OCI-LY3 (cell line): ENCODE data around the gene TRAF3.

ENCODE experiments used
- H2AFZ ChIP-seq: fragments of 200-600, 300-600 bp; shearing (Covaris generic); 2 replicates; pipeline ENCODE4 v1.6.0; 2014; ENCODE audit warnings: antibody characterized with exemption, low read depth, low read length
- H3K27ac ChIP-seq: fragments of 200-600, 300-600 bp; sonication (generic); 2 replicates; pipeline ENCODE4 v1.5.1; 2014; ENCODE audit warnings: mild to moderate bottlenecking, low read length, moderate library complexity, mixed read lengths
- H3K27me3 ChIP-seq: fragments of 200-600, 300-600 bp; sonication (generic); 2 replicates; pipeline ENCODE4 v1.6.1; 2014; ENCODE audit warnings: low read depth, low read length, mixed read lengths
- H3K36me3 ChIP-seq: fragments of 200-600, 300-600 bp; sonication (generic); replicated peaks from 2 replicates; pipeline ENCODE3; 2014; ENCODE audit warnings: low read depth, low read length, mixed read lengths
- H3K4me1 ChIP-seq: fragments of 300-600, 200-600 bp; sonication (generic); 2 replicates; pipeline ENCODE4 v1.6.1; 2014; ENCODE audit warnings: low read length, mixed read lengths
- H3K4me2 ChIP-seq: fragments of 200-600, 300-600 bp; sonication (generic); 2 replicates; pipeline ENCODE4 v1.6.1; 2014; ENCODE audit warnings: low read length, mixed read lengths
- H3K4me3 ChIP-seq: fragments of 300-600, 200-600 bp; sonication (generic); 2 replicates; pipeline ENCODE4 v1.5.1; 2014; ENCODE audit warnings: antibody characterized with exemption, mild to moderate bottlenecking, low read length, moderate library complexity
- H3K79me2 ChIP-seq: fragments of 300-600, 200-600 bp; shearing (Covaris generic); 2 replicates; pipeline ENCODE4 v1.6.1; 2014; ENCODE audit warnings: mild to moderate bottlenecking, low read length, mixed read lengths
- H3K9ac ChIP-seq: fragments of 300-600, 200-600 bp; shearing (Covaris generic); 2 replicates; pipeline ENCODE4 v1.6.0; 2014; ENCODE audit warnings: mild to moderate bottlenecking, low read length, moderate library complexity
- H3K9me3 ChIP-seq: fragments of 200-600, 300-600 bp; shearing (Covaris generic); 2 replicates; pipeline ENCODE4 v1.6.1; 2014; ENCODE audit warnings: low read length, mixed read lengths; ENCODE audit not compliant: insufficient read depth
- H4K20me1 ChIP-seq: fragments of 200-600, 300-600 bp; sonication (generic); 2 replicates; pipeline ENCODE4 v1.6.1; 2016; ENCODE audit warnings: low read length, mixed read lengths; ENCODE audit not compliant: insufficient read depth
- CTCF ChIP-seq: fragments of 200-600, 300-600 bp; sonication (generic); IDR thresholded peaks from 2 replicates; pipeline ENCODE4 v1.5.1; 2014; ENCODE audit warnings: antibody characterized with exemption, low read length, low read depth
- EZH2phosphoT487 ChIP-seq: fragments of 200-600 bp; shearing (Covaris generic); IDR thresholded peaks from 2 replicates; pipeline ENCODE4 v1.6.1; 2018; ENCODE audit warnings: antibody characterized with exemption, mixed run types, low read depth

TRAF3 gene

GRCh38 chr14:102778338-102779083 lies 1.3 kb downstream of the TRAF3 start:
- H3K27me3 ChIP-seq, result no peaks in the 10 kb centered on the region
- H3K9ac ChIP-seq, result peak overlapping the region; percentile 95
- peak overlapping the region; percentile 82 for H3K27ac ChIP-seq
- peaks cover 75% of the 10 kb centered on the region for H3K79me2 ChIP-seq
- peaks cover 65% of the 10 kb centered on the region for H3K4me1 ChIP-seq
- TF ChIP-seq CTCF (no peak), EZH2phosphoT487 (no peak)
- peak overlapping the region; percentile 81 for H3K4me3 ChIP-seq
- H2AFZ ChIP-seq, result no peak overlapping the region
- peak overlapping the region; percentile 98 for H3K4me2 ChIP-seq
- H4K20me1 ChIP-seq, result peaks cover 43% of the 10 kb centered on the region
- H3K9me3 ChIP-seq, result no peaks in the 10 kb centered on the region
- peaks cover 37% of the 10 kb centered on the region for H3K36me3 ChIP-seq

- Histone ChIP-seq H3K9ac (peak overlapping the region; percentile 95), H3K79me2 (peaks cover 81% of the 10 kb centered on the region), H3K9me3 (no peaks in the 10 kb centered on the region), H3K27me3 (no peaks in the 10 kb centered on the region), H3K36me3 (peaks cover 37% of the 10 kb centered on the region), H2AFZ (no peak overlapping the region), H3K4me2 (peak overlapping the region; percentile 98), H3K4me3 (peak overlapping the region; percentile 81), H3K4me1 (peaks cover 65% of the 10 kb centered on the region), H3K27ac (peak overlapping the region; percentile 82), H4K20me1 (peaks cover 49% of the 10 kb centered on the region)
- TF ChIP-seq EZH2phosphoT487, result no peak
- TF ChIP-seq CTCF, result no peak
Measured at GRCh38 chr14:102779084-102779462, 1.8 kb downstream of the TRAF3 start.

GRCh38 chr14:102779574-102780315 lies 2.5 kb downstream of the TRAF3 start:
- Histone ChIP-seq H3K79me2 (peaks cover 88% of the 10 kb centered on the region), H3K36me3 (peaks cover 37% of the 10 kb centered on the region), H3K4me1 (peaks cover 65% of the 10 kb centered on the region), H3K9me3 (no peaks in the 10 kb centered on the region), H3K4me3 (peak overlapping the region; percentile 81), H3K27me3 (no peaks in the 10 kb centered on the region), H3K27ac (peak overlapping the region; percentile 82), H2AFZ (no peak overlapping the region), H4K20me1 (peaks cover 55% of the 10 kb centered on the region), H3K4me2 (peak overlapping the region; percentile 98), H3K9ac (peak overlapping the region; percentile 95)
- TF ChIP-seq CTCF (peak; percentile 43), EZH2phosphoT487 (no peak)

- TF ChIP-seq EZH2phosphoT487, result no peak
- TF ChIP-seq CTCF, result no peak
- H3K4me3 ChIP-seq, result peak overlapping the region; percentile 81
Measured at GRCh38 chr14:102781063-102781462, 3.8 kb downstream of the TRAF3 start.

More at GRCh38 chr14:102781063-102781462, 3.8 kb downstream of the TRAF3 start:
- Histone ChIP-seq H3K4me1 (peaks cover 66% of the 10 kb centered on the region), H3K79me2 (peaks cover 94% of the 10 kb centered on the region), H2AFZ (no peak overlapping the region), H3K36me3 (peaks cover 37% of the 10 kb centered on the region), H3K4me2 (peak overlapping the region; percentile 98), H3K9ac (peak overlapping the region; percentile 95; the same call in 1 of the 2 replicates), H3K9me3 (no peaks in the 10 kb centered on the region), H3K27me3 (no peaks in the 10 kb centered on the region), H3K27ac (peak overlapping the region; percentile 82), H4K20me1 (peaks cover 69% of the 10 kb centered on the region)
